H9 (cell line): ENCODE results near the gene ORC1. TPM values are rescaled to one million over a fixed set of nuclear protein-coding genes. Genes with fewer than 3 reads are reported as not detected.

Source experiments
- DNase-seq: peaks from one replicate; pipeline ENCODE4 v3.0.0-alpha.2; 2017
- H2AFZ ChIP-seq: one replicate; pipeline ENCODE4 v1.6.1; 2013; ENCODE audit warnings: mild to moderate bottlenecking, low read length, control low read depth, moderate library complexity
- H2AK5ac ChIP-seq: 2 replicates; pipeline ENCODE4 v1.6.1; 2013; ENCODE audit warnings: low read length, control low read depth, mixed read lengths; ENCODE audit not compliant: insufficient read length
- H2BK120ac ChIP-seq: one replicate; pipeline ENCODE4 v1.6.1; 2013; ENCODE audit warnings: low read depth, mild to moderate bottlenecking, low read length, control low read depth, inconsistent platforms; ENCODE audit not compliant: poor library complexity, severe bottlenecking
- H2BK12ac ChIP-seq: 2 replicates; pipeline ENCODE4 v1.6.1; 2013; ENCODE audit warnings: low read length, control low read depth, mixed read lengths, low read depth; ENCODE audit not compliant: insufficient read length
- H2BK15ac ChIP-seq: 2 replicates; pipeline ENCODE4 v1.6.1; 2013; ENCODE audit warnings: low read depth, low read length, control low read depth
- H2BK20ac ChIP-seq: one replicate; pipeline ENCODE4 v1.6.1; 2013; ENCODE audit warnings: low read depth, mild to moderate bottlenecking, low read length, control low read depth, inconsistent platforms; ENCODE audit not compliant: poor library complexity, severe bottlenecking
- H2BK5ac ChIP-seq: 2 replicates; pipeline ENCODE4 v1.6.1; 2013; ENCODE audit warnings: low read length, control low read depth, mixed read lengths; ENCODE audit not compliant: insufficient read length
- H3K14ac ChIP-seq: 2 replicates; pipeline ENCODE4 v1.6.1; 2013; ENCODE audit warnings: low read length, control low read depth; ENCODE audit not compliant: insufficient read depth
- H3K18ac ChIP-seq: 2 replicates; pipeline ENCODE4 v1.6.1; 2013; ENCODE audit warnings: low read depth, mild to moderate bottlenecking, mixed read lengths, low read length, control low read depth; ENCODE audit not compliant: insufficient read length
- H3K23ac ChIP-seq: 2 replicates; pipeline ENCODE4 v1.6.1; 2013; ENCODE audit warnings: low read length, control low read depth, mixed read lengths, low read depth; ENCODE audit not compliant: insufficient read length
- H3K23me2 ChIP-seq: 2 replicates; pipeline ENCODE4 v1.6.1; 2013; ENCODE audit warnings: low read depth, mild to moderate bottlenecking, mixed read lengths, low read length, control low read depth; ENCODE audit not compliant: insufficient read length, poor library complexity, severe bottlenecking
- H3K27ac ChIP-seq: 2 replicates; pipeline ENCODE4 v1.5.1; 2013; ENCODE audit warnings: low read length, control low read depth, mixed read lengths, low read depth; ENCODE audit not compliant: insufficient read length
- H3K27me3 ChIP-seq: 2 replicates; pipeline ENCODE4 v1.6.1; 2013; ENCODE audit warnings: low read length, control low read depth, inconsistent platforms; ENCODE audit not compliant: insufficient read depth
- H3K4ac ChIP-seq: 2 replicates; pipeline ENCODE4 v1.6.1; 2013; ENCODE audit warnings: low read depth, mild to moderate bottlenecking, control low read depth, inconsistent platforms, low read length, moderate library complexity
- H3K4me1 ChIP-seq: 2 replicates; pipeline ENCODE4 v1.6.1; 2013; ENCODE audit warnings: low read length, control low read depth, inconsistent platforms; ENCODE audit not compliant: insufficient read depth
- H3K4me2 ChIP-seq: 2 replicates; pipeline ENCODE4 v1.6.1; 2013; ENCODE audit warnings: low read length, control low read depth, mixed read lengths; ENCODE audit not compliant: insufficient read length, insufficient read depth
- H3K56ac ChIP-seq: 2 replicates; pipeline ENCODE4 v1.6.1; 2013; ENCODE audit warnings: low read depth, mild to moderate bottlenecking, mixed read lengths, low read length, control low read depth; ENCODE audit not compliant: insufficient read length
- H3K79me1 ChIP-seq: 2 replicates; pipeline ENCODE4 v1.6.1; 2013; ENCODE audit warnings: low read depth, mild to moderate bottlenecking, moderate library complexity, low read length, control low read depth, inconsistent platforms; ENCODE audit not compliant: insufficient read depth, poor library complexity, severe bottlenecking
- H3K79me2 ChIP-seq: 2 replicates; pipeline ENCODE4 v1.6.1; 2013; ENCODE audit warnings: low read length, control low read depth, inconsistent platforms; ENCODE audit not compliant: insufficient read depth
- H3K9ac ChIP-seq: 2 replicates; pipeline ENCODE4 v1.6.1; 2013; ENCODE audit warnings: low read length, control low read depth, mixed read lengths; ENCODE audit not compliant: insufficient read length; ENCODE audit errors: extremely low read depth
- H3K9me3 ChIP-seq: one replicate; pipeline ENCODE4 v1.6.1; 2013; ENCODE audit warnings: low read depth, low read length, inconsistent platforms; ENCODE audit not compliant: control insufficient read depth
- H3T11ph ChIP-seq: one replicate; pipeline ENCODE4 v1.6.1; 2013; ENCODE audit warnings: mild to moderate bottlenecking, low read length, control low read depth, inconsistent platforms
- H4K20me1 ChIP-seq: one replicate; pipeline ENCODE4 v1.6.1; 2013; ENCODE audit not compliant: control insufficient read depth, insufficient read length, insufficient read depth
- H4K5ac ChIP-seq: 2 replicates; pipeline ENCODE4 v1.6.1; 2013; ENCODE audit warnings: low read depth, mild to moderate bottlenecking, mixed read lengths, low read length, control low read depth; ENCODE audit not compliant: insufficient read length
- H4K8ac ChIP-seq: replicated peaks from 2 replicates; pipeline ENCODE4 v1.6.1; 2013; ENCODE audit warnings: low read length, control low read depth, mixed read lengths, low read depth; ENCODE audit not compliant: insufficient read length
- H4K91ac ChIP-seq: 2 replicates; pipeline ENCODE4 v1.6.1; 2013; ENCODE audit warnings: low read depth, mild to moderate bottlenecking, moderate library complexity, mixed read lengths, low read length, control low read depth; ENCODE audit not compliant: insufficient read length
- H3K27ac Mint-ChIP-seq, 3 experiments: 2 replicates in 2 of 3; 3 replicates in 1 of 3; pipeline ENCODE4 v1.8.0; 2020 to 2021; ENCODE audit warnings: mixed read lengths in 3 of 3, mild to moderate bottlenecking in 1 of 3, moderate library complexity in 1 of 3
- H3K27me3 Mint-ChIP-seq: 2 replicates; pipeline ENCODE4 v1.8.0; 2021; ENCODE audit warnings: low read depth, mild to moderate bottlenecking, moderate library complexity, mixed read lengths
- H3K36me3 Mint-ChIP-seq, 3 experiments: 2 replicates in 2 of 3; 3 replicates in 1 of 3; pipeline ENCODE4 v1.8.0; 2020 to 2021; ENCODE audit warnings: low read depth in 3 of 3, mixed read lengths in 3 of 3; ENCODE audit not compliant: insufficient read depth in 1 of 3
- H3K4me1 Mint-ChIP-seq, 2 experiments: 2 replicates each; pipeline ENCODE4 v1.8.0; 2020; ENCODE audit warnings: mixed read lengths in 2 of 2
- H3K4me3 Mint-ChIP-seq, 2 experiments: 2 replicates in 1 of 2; 3 replicates in 1 of 2; pipeline ENCODE4 v1.8.0; 2020 to 2021; ENCODE audit warnings: mild to moderate bottlenecking in 2 of 2, mixed read lengths in 2 of 2, moderate library complexity in 1 of 2
- H3K9me3 Mint-ChIP-seq, 2 experiments: 2 replicates in 1 of 2; 3 replicates in 1 of 2; pipeline ENCODE4 v1.8.0; 2020; ENCODE audit warnings: mild to moderate bottlenecking in 2 of 2, mixed read lengths in 2 of 2, moderate library complexity in 1 of 2
- CTCF ChIP-seq: fragments of 200-600 bp; sonication (generic); conservative IDR thresholded peaks from 3 replicates; pipeline ENCODE4 v1.8.0; 2021; ENCODE audit warnings: antibody characterized with exemption, mild to moderate bottlenecking
- WGBS: extraction: QIAGEN DNeasy Blood & Tissue Kit; methylation state at CpG from one replicate; pipeline ENCODE4 v1.1.7; 2013; ENCODE audit warnings: missing lambda C conversion rate, low lambda C conversion rate, mixed read lengths; ENCODE audit not compliant: insufficient read length; ENCODE audit errors: extremely low coverage; 5-methylcytosine and 5-hydroxymethylcytosine counted together
- total RNA-seq: library from RNA; stranded (reverse); gene quantifications from 2 replicates; pipeline ENCODE4 v1.2.1, GENCODE V29; 2021

The ORC1 gene
- total RNA-seq, 1 experiment from 2014 or later = 46.4 TPM

DNA sequence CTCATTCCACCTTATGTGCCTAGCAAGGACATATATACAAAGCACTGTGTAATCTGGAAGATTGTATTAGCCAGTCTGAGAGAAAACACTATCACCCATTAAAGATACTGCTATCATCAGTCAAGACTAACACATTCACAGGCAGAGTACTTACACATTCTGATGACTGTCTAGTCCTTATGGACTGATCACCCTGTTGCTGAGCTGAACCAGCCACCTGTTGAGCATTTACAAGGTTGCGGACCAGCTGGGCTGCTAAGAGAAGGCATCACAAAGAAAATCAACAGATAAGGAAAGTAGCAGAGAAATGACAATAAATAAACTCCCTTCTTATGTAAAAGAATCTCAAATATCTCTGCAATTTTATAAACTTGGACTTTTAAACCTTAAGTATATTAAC is 31.0 kb upstream of the ORC1 start:
- no CpG with 5 or more reads among the region's 1 CpG for WGBS
- DNase-seq = no peak
- Histone ChIP-seq H3K27ac (no peak overlapping the region), H3K14ac (no peak overlapping the region), H2AFZ (no peak overlapping the region), H4K5ac (no peak overlapping the region), H3T11ph (no peak overlapping the region), H2BK15ac (no peak overlapping the region), H4K91ac (no peak overlapping the region), H3K23ac (no peak overlapping the region), H3K4ac (no peak overlapping the region), H4K20me1 (no peaks in the 10 kb centered on the region), H4K8ac (no peak overlapping the region), H2BK120ac (no peak overlapping the region), H2BK20ac (no peak overlapping the region), H2BK5ac (no peak overlapping the region), H3K18ac (no peak overlapping the region), H2BK12ac (no peak overlapping the region), H3K4me1 (peaks cover 5% of the 10 kb centered on the region; the same call in 1 of the 2 replicates), H3K4me2 (no peak overlapping the region), H3K23me2 (no peaks in the 10 kb centered on the region), H3K79me2 (no peaks in the 10 kb centered on the region), H3K9ac (no peak overlapping the region), H3K9me3 (no peaks in the 10 kb centered on the region), H3K27me3 (no peaks in the 10 kb centered on the region), H3K56ac (no peak overlapping the region), H2AK5ac (no peak overlapping the region), H3K79me1 (no peaks in the 10 kb centered on the region)
- H3K9me3 Mint-ChIP-seq = no peaks in the 10 kb centered on the region
- no peak for TF ChIP-seq CTCF
- H3K4me1 Mint-ChIP-seq = peaks cover 9 to 10% of the 10 kb centered on the region in 2 experiments
- peaks cover 9 to 53% (median 37%) of the 10 kb centered on the region in 3 experiments; a peak in 6 of 7 replicates for H3K36me3 Mint-ChIP-seq
- no peak overlapping the region; a peak in 1 of 7 replicates for H3K27ac Mint-ChIP-seq
- no peaks in the 10 kb centered on the region for H3K27me3 Mint-ChIP-seq
- no peak overlapping the region for H3K4me3 Mint-ChIP-seq
